ENCODE measurements around the gene ARHGAP18. TPM values are rescaled to one million over a fixed set of nuclear protein-coding genes. Genes with fewer than 3 reads are reported as not detected.
"Not testable (repeated sequence)": the region's sequence is repeated elsewhere in the genome, so short reads cannot be mapped to it uniquely, and the experiment has no call there.

Gene ARHGAP18
- total RNA-seq, 1 donor from 2014 or later = 24.4 TPM

GRCh38 chr6:129593233-129593564 is 116.8 kb downstream of the ARHGAP18 start:
- DNase-seq (ENCODE audit: low spot score) = no peak

GRCh38 chr6:129592516-129593232 is 117.3 kb downstream of the ARHGAP18 start:
- no peak for DNase-seq (ENCODE audit: low spot score)

GRCh38 chr6:129590408-129591022 is 119.5 kb downstream of the ARHGAP18 start:
- no peak for DNase-seq (ENCODE audit: low spot score)

GRCh38 chr6:129586815-129587214 is 123.2 kb downstream of the ARHGAP18 start:
- no peak for DNase-seq (ENCODE audit: low spot score)

- no peak for DNase-seq (ENCODE audit: low spot score)
These were observed 126.1 kb downstream of the ARHGAP18 start for GRCh38 chr6:129583866-129584265.

DNA sequence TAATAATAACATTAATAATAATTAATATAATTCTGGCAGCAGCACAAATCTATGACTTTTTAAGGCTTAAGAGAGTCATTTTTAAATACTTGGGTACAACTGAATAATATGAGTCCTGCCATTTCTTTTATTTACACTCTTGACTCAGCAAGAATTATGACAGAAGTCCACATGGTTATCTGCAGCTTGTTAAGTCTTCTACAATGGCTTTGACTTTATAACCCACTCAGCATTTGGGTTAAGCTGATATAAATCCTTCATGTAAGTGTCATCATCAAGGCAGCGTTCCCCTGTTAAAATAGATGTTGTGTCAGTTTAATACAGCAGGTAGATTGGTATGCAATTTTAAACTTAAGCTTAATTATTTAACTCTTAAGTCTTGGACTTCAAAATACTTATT is 131.7 kb downstream of the ARHGAP18 start:
- DNase-seq (ENCODE audit: low spot score) = no peak

GRCh38 chr6:129577691-129578090 is 132.3 kb downstream of the ARHGAP18 start:
- DNase-seq (ENCODE audit: low spot score) = no peak

- no peak for DNase-seq (ENCODE audit: low spot score)
These were observed 133.5 kb downstream of the ARHGAP18 start for GRCh38 chr6:129576456-129576855.

DNA sequence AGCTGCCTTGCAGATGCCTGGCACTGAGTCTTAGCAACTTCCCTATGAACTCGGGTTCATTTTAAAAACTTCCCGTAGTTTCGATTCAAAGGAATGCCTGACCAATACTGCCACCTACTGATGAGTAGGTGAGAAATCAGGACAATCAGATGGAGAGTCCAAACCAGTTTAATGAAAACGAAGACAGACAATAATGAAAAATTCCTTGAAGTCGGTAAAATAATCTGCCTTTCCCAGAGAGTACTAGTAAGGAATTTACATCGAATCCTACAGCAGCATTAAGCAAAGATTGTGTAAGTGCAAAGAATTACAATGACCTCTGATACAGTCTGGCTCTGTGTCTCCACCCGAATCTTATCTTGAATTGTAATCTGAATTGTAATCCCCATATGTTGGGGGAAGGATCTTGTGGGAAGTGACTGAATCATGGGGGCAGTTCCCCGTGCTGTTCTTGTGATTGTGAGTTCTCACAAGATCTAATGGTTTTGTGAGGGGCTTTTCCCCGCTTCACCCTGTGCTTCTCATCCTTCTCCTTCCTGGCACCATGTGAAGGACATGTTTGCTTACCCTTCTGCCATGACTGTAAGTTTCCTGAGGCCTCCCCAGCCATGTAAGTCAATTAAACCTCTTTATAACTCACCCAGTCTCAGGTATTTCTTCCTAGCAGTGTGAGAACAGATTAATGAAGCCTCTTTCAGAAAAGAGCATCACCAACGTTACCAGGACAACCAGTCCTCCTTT is 134.4 kb downstream of the ARHGAP18 start:
- no peak for DNase-seq (ENCODE audit: low spot score)

DNA sequence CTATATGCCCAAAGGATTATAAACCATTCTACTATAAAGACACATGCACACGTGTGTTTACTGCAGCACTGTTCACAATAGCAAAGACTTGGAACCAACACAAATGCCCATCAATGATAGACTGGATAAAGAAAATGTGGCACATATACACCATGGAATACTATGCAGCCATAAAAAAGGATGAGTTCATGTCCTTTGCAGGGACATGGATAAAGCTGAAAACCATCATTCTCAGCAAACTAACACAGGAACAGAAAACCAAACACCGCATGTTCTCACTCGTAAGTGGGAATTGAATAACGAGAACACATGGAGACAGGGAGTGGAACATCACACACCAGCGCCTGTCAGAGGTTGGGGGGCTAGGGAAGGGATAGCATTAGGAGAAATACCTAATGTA is 135.4 kb downstream of the ARHGAP18 start:
- DNase-seq (ENCODE audit: low spot score) = not testable (repeated sequence)

DNA sequence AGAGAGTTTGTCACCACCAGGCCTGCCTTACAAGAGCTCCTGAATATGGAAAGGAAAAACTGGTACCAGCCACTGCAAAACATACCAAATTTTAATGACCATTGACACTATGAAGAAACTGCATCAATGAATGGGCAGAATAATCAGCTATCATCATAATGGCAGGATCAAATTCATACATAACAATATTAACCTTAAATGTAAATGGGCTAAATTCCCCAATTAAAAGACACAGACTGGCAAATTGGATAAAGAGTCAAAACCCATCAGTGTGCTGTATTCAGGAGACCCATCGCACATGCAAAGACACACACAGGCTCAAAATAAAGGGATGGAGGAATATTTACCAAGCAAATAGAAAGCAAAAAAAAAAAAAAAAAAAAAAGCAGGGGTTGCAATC is 139.0 kb downstream of the ARHGAP18 start:
- DNase-seq (ENCODE audit: low spot score) = not testable (repeated sequence)

GRCh38 chr6:129568015-129568414 is 142.0 kb downstream of the ARHGAP18 start:
- DNase-seq (ENCODE audit: low spot score) = no peak

DNA sequence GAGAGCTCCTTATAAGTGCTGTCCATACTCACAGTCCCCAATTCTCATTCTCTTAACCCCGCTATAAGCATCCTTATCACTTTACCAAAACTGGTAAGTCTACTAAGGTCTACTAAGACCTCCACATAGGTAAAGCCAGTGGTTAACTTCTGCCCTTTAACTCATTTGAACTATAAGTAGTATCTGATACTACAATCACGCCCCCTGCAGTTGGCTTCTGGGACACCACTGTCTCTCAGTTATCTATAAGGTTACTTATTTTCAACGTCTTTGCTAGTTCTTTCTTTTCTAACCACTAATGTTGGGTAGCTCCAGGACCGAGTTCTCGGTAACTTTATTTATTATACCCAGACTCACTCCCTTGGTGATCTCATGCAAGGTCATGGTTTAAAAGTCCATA is 142.6 kb downstream of the ARHGAP18 start:
- no peak for DNase-seq (ENCODE audit: low spot score)

GRCh38 chr6:129565811-129566210 is 144.2 kb downstream of the ARHGAP18 start:
- no peak for DNase-seq (ENCODE audit: low spot score)

- DNase-seq (ENCODE audit: low spot score) = no peak
These were observed 144.6 kb downstream of the ARHGAP18 start for GRCh38 chr6:129565366-129565765.

GRCh38 chr6:129558248-129558647 is 151.7 kb downstream of the ARHGAP18 start:
- DNase-seq (ENCODE audit: low spot score) = no peak

DNA sequence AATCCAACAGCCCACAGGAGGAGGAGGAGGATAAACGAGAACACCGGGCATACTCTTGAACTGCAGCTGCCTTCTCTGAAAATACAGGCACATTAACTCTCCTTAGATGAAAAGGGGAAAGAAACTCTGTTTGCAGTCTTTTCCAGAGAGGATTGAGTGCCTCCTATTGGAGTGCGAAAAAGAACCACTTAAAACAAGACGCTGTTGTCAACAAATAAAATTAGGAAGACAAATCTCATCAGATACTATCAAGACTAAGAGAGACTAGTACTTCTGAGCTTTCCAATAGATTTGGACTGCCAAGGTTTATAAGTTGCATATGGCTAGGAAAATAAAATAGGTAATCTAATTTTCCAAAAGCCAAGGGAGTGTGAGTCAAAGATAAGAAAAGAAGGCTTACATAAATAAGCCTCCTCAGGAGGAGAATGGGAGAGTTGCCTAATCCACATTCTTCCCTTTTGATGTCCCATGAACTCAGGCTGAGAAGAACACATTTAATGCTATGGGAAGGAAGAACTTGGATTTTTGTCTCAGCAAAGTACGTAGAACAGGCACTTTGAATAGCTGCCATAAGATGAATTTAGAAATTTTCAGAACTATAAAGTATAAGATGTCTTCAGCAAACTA is 154.7 kb downstream of the ARHGAP18 start:
- DNase-seq (ENCODE audit: low spot score) = no peak

- DNase-seq (ENCODE audit: low spot score) = no peak
These were observed 157.6 kb downstream of the ARHGAP18 start for GRCh38 chr6:129552413-129552812.

DNA sequence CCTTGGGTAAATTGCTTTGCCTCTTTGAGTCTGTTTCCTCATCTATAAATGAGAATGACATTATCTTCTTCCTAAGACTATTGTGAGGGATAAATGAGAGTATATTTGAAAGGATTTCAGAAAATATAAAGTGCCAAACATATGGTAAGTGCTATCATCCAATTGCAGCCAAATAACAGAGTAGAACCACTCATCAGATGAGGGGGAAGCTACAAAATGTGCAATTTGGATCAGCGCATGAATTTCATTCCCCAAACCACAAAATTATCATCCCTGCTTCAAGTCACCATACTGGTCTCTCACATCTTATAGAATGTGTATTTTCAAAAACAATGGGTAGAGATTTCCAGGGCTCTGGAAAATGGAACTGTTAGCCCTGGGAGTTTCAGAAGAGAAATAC is 158.5 kb downstream of the ARHGAP18 start:
- no peak for DNase-seq (ENCODE audit: low spot score)

GRCh38 chr6:129546702-129547101 is 163.3 kb downstream of the ARHGAP18 start:
- no peak for DNase-seq (ENCODE audit: low spot score)

- no peak for DNase-seq (ENCODE audit: low spot score)
These were observed 164.9 kb downstream of the ARHGAP18 start for GRCh38 chr6:129544892-129545612.

Data from mesenteric fat pad (tissue), 1 donor.